CD8-positive, alpha-beta memory T cell (primary cell): Measurements from ENCODE around the gene IGLL5. TPM values are rescaled to one million over a fixed set of nuclear protein-coding genes. Genes with fewer than 3 reads are reported as not detected.

Source experiments
- CTCF ChIA-PET: fragments of 350-600 bp; sonication (Branson Sonifier 250); formaldehyde crosslinking; loops from one replicate; lab custom pipeline; 2021; ENCODE audit warnings: antibody characterized with exemption; lab: Charles Lee
- POLR2A ChIA-PET: fragments of 350-600 bp; sonication (Branson Sonifier 250); formaldehyde crosslinking; loops from one replicate; lab custom pipeline; 2021; ENCODE audit warnings: antibody characterized with exemption; lab: Charles Lee
- DNase-seq, 5 donors: peaks; one replicate each; pipeline versions ENCODE4 v3.0.0 to v3.0.0-alpha.2; 2020 to 2022; ENCODE audit warnings: mixed read lengths in 1 of 5
- H3K27ac ChIP-seq: one replicate; pipeline ENCODE4 v1.7.0; 2013; ENCODE audit warnings: low read depth, mild to moderate bottlenecking, low read length, moderate library complexity
- H3K27me3 ChIP-seq: 2 replicates; pipeline ENCODE4 v1.7.0; 2013; ENCODE audit warnings: low read length, mild to moderate bottlenecking; ENCODE audit not compliant: insufficient read depth, poor library complexity, severe bottlenecking
- H3K36me3 ChIP-seq: 2 replicates; pipeline ENCODE4 v1.7.0; 2013; ENCODE audit warnings: mild to moderate bottlenecking, low read length, moderate library complexity; ENCODE audit not compliant: insufficient read depth
- H3K4me1 ChIP-seq: 2 replicates; pipeline ENCODE4 v1.7.0; 2013; ENCODE audit warnings: mild to moderate bottlenecking, low read length, moderate library complexity; ENCODE audit not compliant: insufficient read depth
- H3K4me3 ChIP-seq: 2 replicates; pipeline ENCODE4 v1.7.0; 2013; ENCODE audit warnings: mild to moderate bottlenecking, low read length
- H3K9me3 ChIP-seq: 2 replicates; pipeline ENCODE4 v1.7.0; 2013; ENCODE audit warnings: mild to moderate bottlenecking, low read length
- H3K27ac Mint-ChIP-seq, 8 donors: one replicate each; pipeline ENCODE4 v1.8.0; 2020 to 2021; ENCODE audit warnings: mixed read lengths in 8 of 8, mild to moderate bottlenecking in 6 of 8, inconsistent platforms in 3 of 8, moderate library complexity in 3 of 8
- H3K27me3 Mint-ChIP-seq, 2 donors: one replicate each; pipeline ENCODE4 v1.8.0; 2020 to 2021; ENCODE audit warnings: mixed read lengths in 2 of 2, mild to moderate bottlenecking in 1 of 2, moderate library complexity in 1 of 2
- H3K36me3 Mint-ChIP-seq, 3 donors: one replicate each; pipeline ENCODE4 v1.8.0; 2020 to 2021; ENCODE audit warnings: mixed read lengths in 3 of 3, inconsistent platforms in 1 of 3, mild to moderate bottlenecking in 1 of 3
- H3K4me1 Mint-ChIP-seq, 3 donors: one replicate each; pipeline ENCODE4 v1.8.0; 2020 to 2021; ENCODE audit warnings: mixed read lengths in 3 of 3, inconsistent platforms in 1 of 3, mild to moderate bottlenecking in 1 of 3
- H3K4me3 Mint-ChIP-seq, 7 donors: one replicate each; pipeline ENCODE4 v1.8.0; 2020 to 2021; ENCODE audit warnings: mixed read lengths in 7 of 7, mild to moderate bottlenecking in 6 of 7, moderate library complexity in 4 of 7, inconsistent platforms in 2 of 7
- H3K9me3 Mint-ChIP-seq, 5 donors: one replicate each; pipeline ENCODE4 v1.8.0; 2020 to 2022; ENCODE audit warnings: mixed read lengths in 5 of 5, mild to moderate bottlenecking in 3 of 5, moderate library complexity in 2 of 5, inconsistent platforms in 1 of 5
- polyA plus RNA-seq: library from polyadenylated mRNA; unstranded; fragments of 300-500 nt; fragmentation: Illumina TruSeq; gene quantifications from one replicate; pipeline ENCODE4 v1.2.3, GENCODE V29; 2021
- total RNA-seq, 2 experiments: library from RNA; stranded (reverse); gene quantifications; one replicate each; pipeline ENCODE4 v1.2.3, GENCODE V29; 2021

The IGLL5 gene
- total and polyA plus RNA-seq, 3 experiments from 2014 or later: not detected

- Histone ChIP-seq H3K27ac (no peak overlapping the region), H3K4me3 (no peak overlapping the region), H3K27me3 (peaks cover 6% of the 10 kb centered on the region), H3K36me3 (no peaks in the 10 kb centered on the region), H3K4me1 (no peaks in the 10 kb centered on the region), H3K9me3 (no peaks in the 10 kb centered on the region)
- Mint-ChIP-seq H3K27ac (no peak overlapping the region), H3K4me3 (no peak overlapping the region), H3K27me3 (peaks cover 6 to 21% of the 10 kb centered on the region in 2 donors), H3K9me3 (no peaks in the 10 kb centered on the region), H3K4me1 (peaks cover 5 to 7% (median 5%) of the 10 kb centered on the region in 3 donors), H3K36me3 (no peaks in the 10 kb centered on the region)
- no peak for DNase-seq
- POLR2A ChIA-PET: no interaction called here
- CTCF ChIA-PET: no interaction called here
Measured at GRCh38 chr22:22888571-22889353, 1.1 kb downstream of the IGLL5 start.

DNA sequence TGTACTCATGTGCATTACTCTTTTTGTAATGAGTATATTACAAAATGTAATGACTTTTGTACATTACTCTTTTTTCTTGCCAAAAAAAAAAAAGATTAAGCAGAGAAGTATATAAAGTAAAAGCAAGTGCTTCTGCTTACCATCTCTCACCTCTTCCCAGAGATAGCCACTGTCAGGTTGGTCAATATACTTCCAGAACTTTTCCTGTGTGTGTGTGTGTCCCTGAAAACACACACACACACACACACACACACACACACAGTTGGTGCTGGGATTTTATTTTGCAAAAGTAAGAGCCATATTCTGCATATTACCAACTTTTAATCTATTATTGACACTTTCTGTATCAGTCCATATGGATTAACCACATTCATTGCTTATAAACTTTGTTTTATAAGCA lies 2.5 kb downstream of the IGLL5 start:
- peaks cover 11 to 29% of the 10 kb centered on the region in 2 donors for H3K27me3 Mint-ChIP-seq
- Histone ChIP-seq H3K4me3 (no peak overlapping the region), H3K9me3 (no peaks in the 10 kb centered on the region), H3K36me3 (no peaks in the 10 kb centered on the region), H3K27me3 (peaks cover 6% of the 10 kb centered on the region), H3K27ac (no peak overlapping the region), H3K4me1 (no peaks in the 10 kb centered on the region)
- H3K36me3 Mint-ChIP-seq: no peaks in the 10 kb centered on the region
- DNase-seq: no peak
- H3K27ac Mint-ChIP-seq: no peak overlapping the region
- no peaks in the 10 kb centered on the region for H3K9me3 Mint-ChIP-seq
- no peak overlapping the region for H3K4me3 Mint-ChIP-seq
- H3K4me1 Mint-ChIP-seq: peaks cover 0 to 3% (median 0%) of the 10 kb centered on the region in 3 donors
- ChIA-PET POLR2A (no interaction called here), CTCF (no interaction called here)

- H3K27me3 ChIP-seq: peaks cover 6% of the 10 kb centered on the region
- Mint-ChIP-seq H3K9me3 (no peaks in the 10 kb centered on the region), H3K27me3 (peaks cover 14 to 38% of the 10 kb centered on the region in 2 donors), H3K4me3 (no peak overlapping the region), H3K4me1 (peaks cover 0 to 3% (median 0%) of the 10 kb centered on the region in 3 donors), H3K27ac (no peak overlapping the region), H3K36me3 (no peaks in the 10 kb centered on the region)
- DNase-seq: no peak
- no peak overlapping the region for H3K4me3 ChIP-seq
- H3K4me1 ChIP-seq: no peaks in the 10 kb centered on the region
- no peaks in the 10 kb centered on the region for H3K9me3 ChIP-seq
- ChIA-PET CTCF (no interaction called here), POLR2A (no interaction called here)
- H3K36me3 ChIP-seq: no peaks in the 10 kb centered on the region
- no peak overlapping the region for H3K27ac ChIP-seq
Measured at GRCh38 chr22:22891139-22891621, 3.6 kb downstream of the IGLL5 start.

DNA sequence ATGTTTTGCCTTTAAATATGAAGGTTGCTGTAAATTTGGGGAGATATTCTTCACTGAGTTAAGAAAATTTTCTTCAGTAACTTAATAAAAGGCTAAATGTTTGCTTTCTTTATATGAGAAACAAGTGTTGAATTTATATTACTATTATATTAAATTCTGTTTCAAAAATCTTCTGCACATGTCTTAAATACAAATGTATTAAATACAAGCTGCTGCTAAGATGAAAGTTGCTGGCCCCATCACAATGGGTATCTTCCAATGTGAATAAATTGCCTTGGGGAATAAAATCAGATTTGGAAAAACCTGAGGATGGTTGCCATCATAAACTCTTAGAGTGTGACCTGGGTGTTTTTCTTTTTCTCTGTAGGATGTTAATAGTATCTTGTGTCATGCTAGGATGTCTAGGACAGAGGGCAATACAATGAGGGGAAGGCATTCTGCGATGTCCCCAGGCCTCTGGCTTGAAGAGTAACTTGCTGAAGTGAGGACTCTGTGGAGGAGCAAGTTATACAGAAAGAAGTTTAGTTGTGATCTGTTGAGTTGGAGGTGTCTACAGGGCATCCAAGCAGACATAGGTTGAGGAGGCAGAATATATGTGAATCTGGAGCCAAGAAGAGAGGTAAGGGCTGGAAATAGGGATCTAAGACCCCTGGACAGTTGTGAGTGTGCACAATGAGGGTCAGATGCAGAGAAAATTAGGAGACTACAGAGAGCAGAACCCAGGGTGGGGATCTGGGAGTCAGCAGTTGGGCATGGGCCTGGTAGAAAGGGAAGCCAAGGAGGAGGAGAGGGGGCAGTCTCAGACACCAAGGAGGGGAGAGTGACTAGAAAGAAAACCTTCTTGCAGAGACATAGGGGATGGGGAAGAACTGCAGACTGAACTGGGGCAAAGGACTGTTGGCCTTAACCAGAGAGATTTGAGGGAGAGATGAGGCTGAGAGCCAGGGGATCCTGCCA lies 4.8 kb downstream of the IGLL5 start:
- no peak overlapping the region for H3K27ac ChIP-seq
- peaks cover 18 to 45% of the 10 kb centered on the region in 2 donors for H3K27me3 Mint-ChIP-seq
- no peaks in the 10 kb centered on the region for H3K4me1 ChIP-seq

DNA sequence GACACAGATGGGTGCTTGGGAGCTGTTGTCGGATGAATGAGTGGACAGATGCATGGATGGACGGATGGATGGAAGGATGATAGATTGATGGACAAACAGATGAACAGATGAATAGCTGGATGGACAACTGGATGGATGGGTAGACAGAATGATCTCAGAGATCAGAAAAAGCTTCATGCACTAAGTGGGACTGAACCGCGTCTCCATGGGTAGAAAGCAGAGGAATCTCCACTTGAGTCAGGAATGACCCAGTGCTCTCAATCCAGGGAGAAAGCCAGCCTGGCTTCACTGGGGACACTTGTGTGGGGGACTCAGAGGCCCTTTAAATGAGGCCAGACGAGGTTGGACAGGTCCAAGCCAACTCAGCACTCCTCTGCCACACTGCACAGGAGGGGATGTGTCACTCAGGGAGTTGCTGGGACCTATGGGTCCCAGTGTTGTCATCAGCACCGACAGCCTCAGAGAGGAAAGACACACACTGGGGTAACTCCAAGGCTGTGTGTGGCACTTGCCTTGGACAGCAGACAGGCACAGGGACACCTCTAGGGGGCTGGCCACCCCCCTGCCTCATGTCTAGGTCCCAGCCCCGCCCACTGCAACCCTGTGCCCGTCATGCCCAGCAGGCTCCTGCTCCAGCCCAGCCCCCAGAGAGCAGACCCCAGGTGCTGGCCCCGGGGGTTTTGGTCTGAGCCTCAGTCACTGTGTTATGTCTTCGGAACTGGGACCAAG lies 5.6 kb downstream of the IGLL5 start:
- no peaks in the 10 kb centered on the region for H3K9me3 Mint-ChIP-seq
- no peak overlapping the region for H3K4me3 ChIP-seq
- H3K27me3 ChIP-seq: peaks cover 6% of the 10 kb centered on the region
- ChIA-PET CTCF (no interaction called here), POLR2A (no interaction called here)
- H3K27ac Mint-ChIP-seq: no peak overlapping the region
- H3K4me3 Mint-ChIP-seq: no peak overlapping the region
- peaks cover 0 to 3% (median 0%) of the 10 kb centered on the region in 3 donors for H3K4me1 Mint-ChIP-seq
- H3K27ac ChIP-seq: no peak overlapping the region
- no peaks in the 10 kb centered on the region for H3K9me3 ChIP-seq
- DNase-seq: no peak
- no peaks in the 10 kb centered on the region for H3K36me3 Mint-ChIP-seq
- no peaks in the 10 kb centered on the region for H3K4me1 ChIP-seq
- peaks cover 18 to 42% of the 10 kb centered on the region in 2 donors for H3K27me3 Mint-ChIP-seq
- H3K36me3 ChIP-seq: no peaks in the 10 kb centered on the region

More for the DNA sequence above, 4.8 kb downstream of the IGLL5 start:
- ChIA-PET CTCF (no interaction called here), POLR2A (no interaction called here)
- Histone ChIP-seq H3K9me3 (no peaks in the 10 kb centered on the region), H3K4me3 (no peak overlapping the region), H3K27me3 (peaks cover 6% of the 10 kb centered on the region), H3K36me3 (no peaks in the 10 kb centered on the region)
- no peak overlapping the region for H3K4me3 Mint-ChIP-seq
- DNase-seq: no peak
- peak overlapping the region in 1 of 8 donors; percentile 9 for H3K27ac Mint-ChIP-seq
- peaks cover 0 to 3% (median 0%) of the 10 kb centered on the region in 3 donors for H3K4me1 Mint-ChIP-seq
- no peaks in the 10 kb centered on the region for H3K9me3 Mint-ChIP-seq
- H3K36me3 Mint-ChIP-seq: no peaks in the 10 kb centered on the region

GRCh38 chr22:22893891-22894739 lies 6.5 kb downstream of the IGLL5 start:
- Histone ChIP-seq H3K27ac (no peak overlapping the region), H3K9me3 (no peaks in the 10 kb centered on the region), H3K4me3 (no peak overlapping the region), H3K36me3 (no peaks in the 10 kb centered on the region), H3K27me3 (peaks cover 6% of the 10 kb centered on the region), H3K4me1 (no peaks in the 10 kb centered on the region)
- peaks cover 0 to 3% (median 0%) of the 10 kb centered on the region in 3 donors for H3K4me1 Mint-ChIP-seq
- CTCF ChIA-PET: interaction anchor here (1.4 kb wide), 1 partner anchor 10 kb away, joined by 3 read pairs; no protein-coding TSS in a partner anchor
- H3K27ac Mint-ChIP-seq: no peak overlapping the region
- no peak for DNase-seq
- H3K4me3 Mint-ChIP-seq: no peak overlapping the region
- H3K36me3 Mint-ChIP-seq: no peaks in the 10 kb centered on the region
- H3K27me3 Mint-ChIP-seq: peaks cover 16 to 39% of the 10 kb centered on the region in 2 donors
- POLR2A ChIA-PET: no interaction called here
- H3K9me3 Mint-ChIP-seq: no peaks in the 10 kb centered on the region
